ENCODE results near the gene MEGF11. TPM values are rescaled to one million over a fixed set of nuclear protein-coding genes. Genes with fewer than 3 reads are reported as not detected.
A peak's percentile ranks its signal among the peaks of the same experiment; 100 is the strongest.
"Not testable (repeated sequence)": the region's sequence is repeated elsewhere in the genome, so short reads cannot be mapped to it uniquely, and the experiment has no call there.

MEGF11 gene
- total RNA-seq, 1 donor from 2014 or later, result not detected

DNA sequence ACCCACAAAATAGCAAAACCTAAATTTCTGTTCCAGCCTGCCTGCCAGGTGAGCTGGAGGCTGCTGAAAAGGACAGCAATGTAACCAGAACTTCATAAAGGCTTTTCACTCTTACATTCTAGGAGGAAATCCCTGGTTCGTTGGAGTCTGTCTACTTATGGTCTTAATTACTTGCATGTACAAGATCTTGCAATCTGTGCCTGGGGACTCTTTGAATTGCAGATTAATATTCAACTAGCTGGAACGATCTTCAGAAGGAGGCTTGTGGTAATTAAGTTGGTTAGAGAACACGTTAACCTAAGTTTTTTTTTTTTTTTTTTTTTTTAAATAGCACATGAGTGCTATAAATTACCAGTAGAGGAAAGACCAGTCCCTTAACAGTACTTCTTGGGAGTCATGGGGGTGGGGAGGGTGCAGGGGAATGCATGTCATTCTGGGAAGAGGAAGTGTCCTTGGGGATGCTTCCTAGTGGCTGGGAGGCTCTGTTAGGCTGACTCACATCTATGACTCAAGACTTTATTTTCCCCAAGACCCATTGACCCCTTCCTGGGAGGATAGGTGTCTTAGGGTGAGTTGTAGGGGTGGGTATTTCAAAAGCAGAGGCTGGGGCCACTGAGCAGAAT is 244.5 kb downstream of the MEGF11 start:
- no peak overlapping the region for H3K27ac Mint-ChIP-seq
- no peaks in the 10 kb centered on the region for H3K9me3 Mint-ChIP-seq
- no peak overlapping the region for H3K4me3 Mint-ChIP-seq
- H3K27me3 Mint-ChIP-seq (ENCODE audit: insufficient read depth), result peaks cover 2% of the 10 kb centered on the region
- no peaks in the 10 kb centered on the region for H3K4me1 Mint-ChIP-seq (ENCODE audit: low read depth)
- no peaks in the 10 kb centered on the region for H3K36me3 Mint-ChIP-seq (ENCODE audit: low read depth)
- intact Hi-C loops (cut with micrococcal nuclease), result no loop called here
- no peak for DNase-seq (ENCODE audit: low spot score)

DNA sequence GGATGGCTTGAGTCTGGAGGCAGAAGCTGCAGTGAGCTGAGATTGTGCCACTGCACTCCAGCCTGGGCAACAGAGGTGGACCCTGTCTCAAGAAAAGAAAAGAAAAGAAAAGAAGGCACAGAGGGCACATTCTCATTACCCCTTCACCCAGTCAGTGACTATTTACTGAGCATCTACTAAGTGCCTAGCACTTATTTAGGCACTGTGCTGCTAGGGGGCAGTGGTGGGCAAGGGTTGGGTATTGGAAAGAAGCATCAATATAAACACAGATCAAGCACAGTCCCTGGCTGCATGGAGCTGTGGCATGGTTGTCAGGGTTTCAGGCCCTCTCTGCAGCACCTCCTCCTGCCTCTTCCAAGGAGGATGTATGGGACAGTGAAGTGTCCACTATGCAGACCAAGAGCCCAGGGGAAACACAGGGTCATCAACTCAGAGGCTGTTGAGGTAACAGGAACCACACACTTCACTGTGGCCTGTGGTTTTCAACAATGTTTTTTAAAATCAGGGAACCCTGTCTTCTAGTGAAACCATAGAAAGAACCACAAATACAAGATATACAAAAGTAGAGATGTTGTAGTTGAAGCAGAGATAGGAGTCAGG is 245.8 kb downstream of the MEGF11 start:
- H3K27ac Mint-ChIP-seq, result no peak overlapping the region
- no peaks in the 10 kb centered on the region for H3K4me1 Mint-ChIP-seq (ENCODE audit: low read depth)
- no peak overlapping the region for H3K4me3 Mint-ChIP-seq
- peaks cover 2% of the 10 kb centered on the region for H3K27me3 Mint-ChIP-seq (ENCODE audit: insufficient read depth)
- no peaks in the 10 kb centered on the region for H3K36me3 Mint-ChIP-seq (ENCODE audit: low read depth)
- no peak for DNase-seq (ENCODE audit: low spot score)
- intact Hi-C loops (cut with micrococcal nuclease), result no loop called here
- H3K9me3 Mint-ChIP-seq, result no peaks in the 10 kb centered on the region

DNA sequence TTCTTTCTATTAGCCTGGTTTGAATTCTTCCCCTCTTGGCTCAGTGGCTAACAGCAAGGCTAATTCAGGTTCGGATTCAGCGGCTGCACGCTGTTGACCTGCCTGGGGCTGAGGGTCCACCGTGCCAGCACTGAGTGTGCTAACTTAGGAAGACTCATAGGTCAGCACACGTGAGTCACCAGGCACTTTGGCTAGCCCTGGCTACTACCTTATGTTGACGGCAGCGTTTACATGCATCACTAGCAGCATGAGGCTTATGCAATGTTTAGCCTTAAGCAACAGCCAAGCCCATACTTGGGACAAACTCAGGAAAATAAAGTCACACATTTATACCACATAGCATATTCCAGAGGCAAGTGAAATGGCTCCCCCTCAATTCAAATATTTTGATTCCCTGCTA is 246.6 kb downstream of the MEGF11 start:
- intact Hi-C loops (cut with micrococcal nuclease), result no loop called here
- H3K4me3 Mint-ChIP-seq, result no peak overlapping the region
- no peaks in the 10 kb centered on the region for H3K36me3 Mint-ChIP-seq (ENCODE audit: low read depth)
- peaks cover 7% of the 10 kb centered on the region for H3K27me3 Mint-ChIP-seq (ENCODE audit: insufficient read depth)
- no peak for DNase-seq (ENCODE audit: low spot score)
- no peaks in the 10 kb centered on the region for H3K9me3 Mint-ChIP-seq
- H3K4me1 Mint-ChIP-seq (ENCODE audit: low read depth), result no peaks in the 10 kb centered on the region
- H3K27ac Mint-ChIP-seq, result no peak overlapping the region

DNA sequence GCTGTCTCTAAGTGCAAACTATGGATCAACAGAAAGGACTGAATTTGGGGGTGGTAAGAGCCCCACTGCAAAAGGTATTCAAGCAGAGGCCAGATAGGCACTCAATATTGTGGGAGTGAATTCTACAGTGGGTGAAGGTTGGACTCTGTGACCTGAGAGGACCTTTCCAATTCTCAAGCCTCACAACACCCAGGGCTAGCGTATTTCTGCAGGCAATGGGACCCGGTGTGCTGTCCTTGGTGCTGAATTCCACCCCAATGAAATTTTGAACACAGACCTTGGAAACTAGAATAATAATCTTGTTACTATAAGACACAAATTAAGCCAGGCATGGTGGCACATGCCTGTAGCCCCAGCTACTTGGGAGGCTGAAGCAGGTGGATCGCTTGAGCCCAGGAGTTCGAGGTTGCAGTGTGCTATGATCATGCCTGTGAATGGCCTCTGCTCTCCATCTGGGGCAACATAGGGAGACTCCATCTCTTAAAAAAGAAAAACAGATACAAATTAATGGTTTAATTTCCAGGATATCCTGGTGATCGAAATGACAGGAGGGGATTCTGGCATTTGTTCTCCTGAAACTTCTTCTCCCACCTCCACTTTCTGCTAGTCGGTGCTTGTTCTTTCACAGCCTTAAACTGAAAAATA is 248.8 kb downstream of the MEGF11 start:
- Mint-ChIP-seq H3K27ac (no peak overlapping the region), H3K9me3 (no peaks in the 10 kb centered on the region), H3K4me3 (no peak overlapping the region), H3K27me3 (ENCODE audit: insufficient read depth) (peaks cover 17% of the 10 kb centered on the region), H3K4me1 (ENCODE audit: low read depth) (no peaks in the 10 kb centered on the region), H3K36me3 (ENCODE audit: low read depth) (no peaks in the 10 kb centered on the region)
- intact Hi-C loops (cut with micrococcal nuclease), result no loop called here
- peak; percentile 12 for DNase-seq (ENCODE audit: low spot score)

DNA sequence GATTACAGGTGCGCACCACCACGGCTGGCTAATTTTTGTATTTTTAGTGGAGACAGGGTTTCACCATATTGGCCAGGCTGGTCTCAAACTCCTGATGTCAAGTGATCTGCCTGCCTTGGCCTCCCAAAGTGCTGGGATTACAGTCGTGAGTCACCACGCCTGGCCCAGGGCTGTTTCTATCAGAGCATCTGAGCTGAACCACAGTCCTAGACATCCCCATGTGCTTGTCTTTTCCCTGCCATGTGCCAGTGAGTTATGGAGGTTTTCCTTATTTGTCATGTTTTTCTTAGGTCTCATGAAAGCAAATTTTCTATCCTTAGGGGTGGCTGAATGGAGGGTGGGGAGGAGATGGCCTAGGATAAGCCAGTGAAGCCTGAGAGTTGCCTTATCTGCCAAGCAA is 250.4 kb downstream of the MEGF11 start:
- H3K4me1 Mint-ChIP-seq (ENCODE audit: low read depth); H3K27ac Mint-ChIP-seq; H3K9me3 Mint-ChIP-seq; H3K4me3 Mint-ChIP-seq; DNase-seq (ENCODE audit: low spot score); intact Hi-C loops (cut with micrococcal nuclease); H3K36me3 Mint-ChIP-seq (ENCODE audit: low read depth): not testable (repeated sequence)
- H3K27me3 Mint-ChIP-seq (ENCODE audit: insufficient read depth), result peaks cover 15% of the 10 kb centered on the region

DNA sequence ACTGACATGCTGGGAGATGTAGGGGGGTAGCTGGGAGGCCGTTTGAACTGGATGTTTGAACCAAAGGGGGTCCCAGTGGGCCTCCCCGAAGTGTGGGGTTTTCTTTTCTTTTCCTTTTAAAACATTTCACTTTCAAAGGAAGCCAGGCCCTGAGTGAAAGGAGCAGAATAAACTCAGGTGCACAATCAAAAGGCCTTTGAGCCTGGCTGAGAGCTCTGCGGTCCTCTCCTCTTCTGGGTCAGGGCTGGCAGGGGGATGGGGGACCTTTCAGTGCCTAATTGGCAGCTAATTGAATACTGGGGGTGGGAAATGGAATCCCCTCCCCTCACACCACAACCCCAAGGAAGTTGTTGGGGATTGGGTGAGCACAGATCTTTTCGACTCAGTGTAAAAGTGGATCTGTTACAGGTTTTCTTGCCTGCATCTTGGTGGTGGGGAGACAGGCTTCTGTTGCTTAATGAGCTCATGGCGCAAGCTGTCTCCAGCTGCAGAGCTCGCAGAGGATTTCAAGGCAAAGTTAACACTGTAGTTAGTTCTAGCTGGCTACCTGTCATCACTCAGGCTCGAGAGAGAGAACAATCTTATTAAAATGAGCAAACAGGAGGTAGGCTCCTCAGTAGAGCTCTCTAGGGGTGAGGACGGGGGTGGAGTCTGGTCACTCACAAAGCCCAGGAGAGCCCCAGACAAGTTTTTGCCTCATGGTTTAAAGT is 251.7 kb downstream of the MEGF11 start:
- DNase-seq (ENCODE audit: low spot score), result no peak
- intact Hi-C loops (cut with micrococcal nuclease), result no loop called here
- Mint-ChIP-seq H3K27me3 (ENCODE audit: insufficient read depth) (peaks cover 20% of the 10 kb centered on the region), H3K4me3 (no peak overlapping the region), H3K9me3 (no peaks in the 10 kb centered on the region), H3K36me3 (ENCODE audit: low read depth) (no peaks in the 10 kb centered on the region), H3K27ac (no peak overlapping the region), H3K4me1 (ENCODE audit: low read depth) (no peaks in the 10 kb centered on the region)

DNA sequence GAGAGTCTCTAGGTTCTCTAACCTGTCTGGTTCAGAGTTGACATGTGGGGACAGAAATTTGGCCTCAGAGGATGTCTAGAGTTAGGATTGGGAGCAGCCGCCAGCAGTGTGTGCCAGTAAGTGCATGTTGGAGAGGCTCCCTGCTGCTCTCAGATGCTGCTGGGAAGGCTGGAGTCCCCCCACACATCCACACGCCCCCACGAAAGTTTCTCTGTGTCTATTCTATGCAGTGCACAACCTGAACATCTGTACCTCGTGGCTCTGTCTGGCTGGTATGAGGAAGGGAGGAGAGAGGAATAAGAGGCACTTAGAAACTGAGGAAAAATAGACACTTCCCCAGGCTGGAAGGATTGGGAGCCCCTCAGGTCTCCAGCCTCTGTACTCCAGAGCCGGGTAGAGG is 252.5 kb downstream of the MEGF11 start:
- DNase-seq (ENCODE audit: low spot score), result no peak
- Mint-ChIP-seq H3K9me3 (no peaks in the 10 kb centered on the region), H3K27me3 (ENCODE audit: insufficient read depth) (peaks cover 20% of the 10 kb centered on the region), H3K27ac (no peak overlapping the region), H3K36me3 (ENCODE audit: low read depth) (no peaks in the 10 kb centered on the region), H3K4me3 (no peak overlapping the region), H3K4me1 (ENCODE audit: low read depth) (no peaks in the 10 kb centered on the region)
- intact Hi-C loops (cut with micrococcal nuclease), result no loop called here

DNA sequence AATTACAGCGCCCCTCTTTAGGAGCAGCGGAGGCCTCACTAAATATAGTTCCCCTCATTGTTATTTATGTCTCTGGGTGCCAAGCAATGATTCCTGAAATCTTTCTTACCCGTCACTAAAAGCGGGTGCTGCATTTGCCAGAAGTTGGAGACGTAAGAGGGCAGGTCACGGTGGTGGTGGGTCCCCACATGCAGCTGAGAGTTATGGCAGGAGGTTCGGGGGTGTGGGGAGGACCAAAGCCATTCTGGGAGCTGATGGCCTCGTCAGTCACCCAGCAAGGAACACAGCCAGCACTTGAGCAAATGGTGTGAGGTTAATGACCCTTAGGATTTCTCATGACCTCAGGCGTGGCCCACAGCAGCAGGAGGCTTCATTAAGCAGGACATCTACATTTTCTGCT is 255.1 kb downstream of the MEGF11 start:
- no peaks in the 10 kb centered on the region for H3K4me1 Mint-ChIP-seq (ENCODE audit: low read depth)
- intact Hi-C loops (cut with micrococcal nuclease), result no loop called here
- H3K27me3 Mint-ChIP-seq (ENCODE audit: insufficient read depth), result peaks cover 25% of the 10 kb centered on the region
- H3K9me3 Mint-ChIP-seq, result no peaks in the 10 kb centered on the region
- no peak overlapping the region for H3K27ac Mint-ChIP-seq
- no peak for DNase-seq (ENCODE audit: low spot score)
- no peaks in the 10 kb centered on the region for H3K36me3 Mint-ChIP-seq (ENCODE audit: low read depth)
- no peak overlapping the region for H3K4me3 Mint-ChIP-seq

DNA sequence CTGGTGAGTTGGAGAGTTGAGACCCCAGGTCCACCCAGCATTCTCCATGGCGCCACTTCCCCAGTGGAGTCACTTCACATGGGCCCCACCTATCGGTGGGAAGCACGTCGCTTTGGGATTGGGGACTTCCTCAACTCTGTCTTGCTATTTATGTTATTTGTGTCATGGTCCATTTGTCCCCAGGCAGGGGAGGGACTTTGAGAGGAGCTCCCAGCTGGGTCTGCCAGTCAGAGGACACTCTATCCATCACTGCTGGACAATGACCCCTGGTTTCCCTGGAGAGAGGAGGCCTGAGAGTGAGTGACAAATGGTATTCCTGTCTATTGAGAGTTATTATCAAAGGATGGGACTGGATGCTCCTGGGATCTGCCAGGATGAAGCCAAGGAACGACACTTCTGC is 256.6 kb downstream of the MEGF11 start:
- Mint-ChIP-seq H3K27ac (no peak overlapping the region), H3K27me3 (ENCODE audit: insufficient read depth) (peaks cover 19% of the 10 kb centered on the region), H3K9me3 (no peaks in the 10 kb centered on the region), H3K4me3 (no peak overlapping the region), H3K36me3 (ENCODE audit: low read depth) (no peaks in the 10 kb centered on the region), H3K4me1 (ENCODE audit: low read depth) (no peaks in the 10 kb centered on the region)
- intact Hi-C loops (cut with micrococcal nuclease), result no loop called here
- no peak for DNase-seq (ENCODE audit: low spot score)

DNA sequence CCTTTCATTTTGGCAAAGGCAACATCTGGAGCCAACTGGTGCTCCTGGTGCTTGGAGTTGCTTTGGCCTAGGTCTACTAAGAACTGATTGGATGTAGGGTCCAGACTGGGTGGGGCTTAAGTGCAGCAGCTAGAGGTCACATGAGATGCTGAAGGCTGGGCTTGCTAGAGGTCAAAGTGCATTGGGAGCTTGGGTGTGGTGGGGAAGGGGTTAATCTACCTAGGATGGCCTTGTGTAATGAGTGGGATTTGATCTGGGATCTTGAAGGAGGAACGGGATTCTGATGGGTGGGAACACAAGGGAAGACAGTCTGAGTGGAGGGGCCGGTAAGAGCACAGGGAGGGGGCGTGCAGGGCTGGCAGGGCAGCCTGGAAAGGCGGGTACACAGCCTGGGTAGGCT is 258.7 kb downstream of the MEGF11 start:
- peaks cover 16% of the 10 kb centered on the region for H3K27me3 Mint-ChIP-seq (ENCODE audit: insufficient read depth)
- intact Hi-C loops (cut with micrococcal nuclease), result no loop called here
- no peak overlapping the region for H3K4me3 Mint-ChIP-seq
- H3K4me1 Mint-ChIP-seq (ENCODE audit: low read depth), result no peaks in the 10 kb centered on the region
- no peak for DNase-seq (ENCODE audit: low spot score)
- H3K27ac Mint-ChIP-seq, result no peak overlapping the region
- H3K9me3 Mint-ChIP-seq, result no peaks in the 10 kb centered on the region
- no peaks in the 10 kb centered on the region for H3K36me3 Mint-ChIP-seq (ENCODE audit: low read depth)

DNA sequence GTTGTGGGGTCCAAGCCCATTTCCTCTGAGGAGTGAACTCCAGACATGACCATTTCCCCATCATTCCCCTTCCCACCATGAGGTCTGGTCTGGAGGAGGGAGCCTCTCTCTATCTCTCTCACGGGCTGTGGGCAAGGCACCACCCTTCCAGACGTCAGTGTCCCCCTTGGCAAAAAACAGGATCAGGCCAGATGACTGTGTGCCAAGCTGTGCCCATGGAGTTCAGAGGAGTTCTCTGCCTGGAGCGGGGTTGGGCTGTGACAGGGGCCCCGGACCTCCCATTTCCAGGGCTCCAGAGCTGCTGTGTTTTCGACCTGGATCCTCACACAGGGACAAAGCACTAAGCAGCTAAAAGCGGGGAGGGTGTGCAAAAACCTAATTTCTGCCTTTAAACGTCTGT is 259.8 kb downstream of the MEGF11 start:
- Mint-ChIP-seq H3K9me3 (no peaks in the 10 kb centered on the region), H3K4me3 (no peak overlapping the region), H3K27me3 (ENCODE audit: insufficient read depth) (peaks cover 16% of the 10 kb centered on the region), H3K36me3 (ENCODE audit: low read depth) (no peaks in the 10 kb centered on the region), H3K4me1 (ENCODE audit: low read depth) (no peaks in the 10 kb centered on the region), H3K27ac (no peak overlapping the region)
- intact Hi-C loops (cut with micrococcal nuclease), result no loop called here
- no peak for DNase-seq (ENCODE audit: low spot score)

DNA sequence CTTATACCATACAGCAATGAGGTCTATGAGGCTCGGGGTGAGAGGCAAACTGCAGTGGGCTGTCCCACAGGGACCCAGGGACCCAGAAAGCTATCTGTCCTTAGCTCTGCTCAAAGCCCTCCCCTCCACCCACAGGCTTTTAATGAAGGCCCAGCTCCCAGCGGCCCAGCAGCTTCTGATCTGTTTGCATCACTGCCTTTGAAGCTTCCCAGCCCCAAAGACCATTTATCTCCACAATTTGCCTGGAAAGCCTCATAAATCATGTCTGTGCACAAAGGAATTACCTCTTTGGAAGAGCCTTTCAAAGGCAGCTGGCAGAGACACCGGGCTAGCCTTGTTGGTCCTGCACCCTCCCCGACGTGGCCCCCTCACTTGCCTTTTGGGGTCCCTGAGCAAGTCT is 260.3 kb downstream of the MEGF11 start:
- no peak for DNase-seq (ENCODE audit: low spot score)
- H3K9me3 Mint-ChIP-seq, result no peaks in the 10 kb centered on the region
- no peak overlapping the region for H3K4me3 Mint-ChIP-seq
- H3K27ac Mint-ChIP-seq, result no peak overlapping the region
- peaks cover 16% of the 10 kb centered on the region for H3K27me3 Mint-ChIP-seq (ENCODE audit: insufficient read depth)
- no peaks in the 10 kb centered on the region for H3K4me1 Mint-ChIP-seq (ENCODE audit: low read depth)
- no peaks in the 10 kb centered on the region for H3K36me3 Mint-ChIP-seq (ENCODE audit: low read depth)
- intact Hi-C loops (cut with micrococcal nuclease), result no loop called here

DNA sequence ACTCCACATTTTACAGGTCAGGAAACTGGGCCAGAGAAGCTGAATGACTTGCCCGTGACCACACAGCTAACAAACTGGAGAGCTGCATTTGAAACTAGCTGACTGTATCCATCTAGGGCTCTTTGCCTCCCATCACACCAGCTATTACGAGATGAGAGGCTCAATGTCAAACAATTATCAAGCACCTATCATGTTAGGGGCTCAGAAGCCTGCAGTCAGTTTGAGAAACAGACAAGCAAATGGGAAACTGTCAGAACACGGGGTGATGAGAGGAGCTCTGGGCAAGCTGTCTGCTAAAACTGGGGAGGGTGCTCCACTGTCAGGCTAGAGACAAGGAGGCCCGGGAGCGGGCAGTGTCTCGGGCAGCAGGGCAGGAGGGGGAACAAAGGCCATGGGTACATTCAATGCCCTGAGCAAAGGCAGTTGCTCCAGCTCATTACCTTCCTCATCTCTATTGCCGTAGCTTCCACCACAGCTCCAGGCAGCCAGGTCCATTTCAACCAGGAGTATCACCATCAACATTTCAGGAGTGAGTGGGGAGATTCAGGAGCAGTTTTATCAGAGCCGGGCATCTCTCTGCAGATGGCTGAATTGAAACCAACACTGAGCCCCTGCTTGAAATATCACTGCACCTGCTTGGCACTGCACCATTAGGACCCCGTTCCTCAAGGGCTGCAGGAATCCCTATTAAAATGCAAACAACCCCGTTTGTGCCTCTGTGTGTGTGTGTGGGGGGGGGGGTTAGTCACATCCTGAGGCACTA is 261.6 kb downstream of the MEGF11 start:
- no peak overlapping the region for H3K27ac Mint-ChIP-seq
- no peaks in the 10 kb centered on the region for H3K36me3 Mint-ChIP-seq (ENCODE audit: low read depth)
- no peaks in the 10 kb centered on the region for H3K9me3 Mint-ChIP-seq
- no peaks in the 10 kb centered on the region for H3K4me1 Mint-ChIP-seq (ENCODE audit: low read depth)
- intact Hi-C loops (cut with micrococcal nuclease), result no loop called here
- peaks cover 17% of the 10 kb centered on the region for H3K27me3 Mint-ChIP-seq (ENCODE audit: insufficient read depth)
- H3K4me3 Mint-ChIP-seq, result no peak overlapping the region
- DNase-seq (ENCODE audit: low spot score), result no peak

All from activated T-helper 1 cell treated with anti-CD3 and anti-CD28 coated beads, Interleukin-12 subunit alpha, Interleukin-12 subunit beta, Interleukin-2, Interleukin-4 antibody, amounts not matched to agents 30 ng/mL and 10 ng/mL and 1 ng/mL, durations not matched to agents 14 hours and 24 hours and 36 hours (primary cell).